HEK293T (cell line): Measurements from ENCODE around the gene LAMA1.

Source experiments
- CTCF ChIA-PET: fragments of 350-600 bp; formaldehyde crosslinking; extraction: SDS; loops from one replicate; lab custom pipeline; 2021; ENCODE audit warnings: antibody characterized with exemption, inconsistent platforms; lab: Yijun Ruan, JAX
- POLR2A ChIA-PET: fragments of 350-600 bp; formaldehyde crosslinking; extraction: SDS; loops from one replicate; lab custom pipeline; 2020; ENCODE audit warnings: antibody characterized with exemption, inconsistent platforms; lab: Yijun Ruan, JAX
- DNase-seq: peaks from one replicate; pipeline ENCODE4 v3.0.0; 2012; ENCODE audit warnings: mixed read lengths; ENCODE audit errors: extremely low spot score
- ARNT ChIP-seq: fragments of 450-650 bp; IDR thresholded peaks from 2 replicates; pipeline ENCODE4 v1.6.1; 2017; ENCODE audit warnings: mild to moderate bottlenecking
- BHLHE40 ChIP-seq: fragments of 450-650 bp; IDR thresholded peaks from 2 replicates; pipeline ENCODE4 v1.6.1; 2016; ENCODE audit warnings: mild to moderate bottlenecking, moderate library complexity, borderline replicate concordance
- CTBP1 ChIP-seq: fragments of 450-650 bp; IDR thresholded peaks from 2 replicates; pipeline ENCODE4 v1.6.1; 2016; ENCODE audit warnings: borderline replicate concordance
- ELF4 ChIP-seq: fragments of 450-650 bp; IDR thresholded peaks from 2 replicates; pipeline ENCODE4 v1.6.1; 2017; ENCODE audit warnings: antibody characterized with exemption
- FOXA1 ChIP-seq: fragments of 450-650 bp; IDR thresholded peaks from 2 replicates; pipeline ENCODE4 v1.6.1; 2016; ENCODE audit warnings: mild to moderate bottlenecking
- FOXK2 ChIP-seq: fragments of 450-650 bp; IDR thresholded peaks from 2 replicates; pipeline ENCODE4 v1.6.1; 2016; ENCODE audit warnings: mild to moderate bottlenecking
- FOXM1 ChIP-seq: fragments of 450-650 bp; IDR thresholded peaks from 2 replicates; pipeline ENCODE4 v1.6.1; 2017; ENCODE audit warnings: mild to moderate bottlenecking, borderline replicate concordance
- HDGF ChIP-seq: fragments of 450-650 bp; IDR thresholded peaks from 2 replicates; pipeline ENCODE4 v1.6.1; 2017; ENCODE audit warnings: antibody characterized with exemption, borderline replicate concordance
- L3MBTL2 ChIP-seq: fragments of 450-650 bp; conservative IDR thresholded peaks from 2 replicates; pipeline ENCODE4 v1.6.1; 2016; ENCODE audit warnings: mild to moderate bottlenecking
- LEF1 ChIP-seq: fragments of 450-650 bp; IDR thresholded peaks from 2 replicates; pipeline ENCODE4 v1.6.1; 2017; ENCODE audit warnings: mild to moderate bottlenecking, borderline replicate concordance
- NFRKB ChIP-seq: fragments of 450-650 bp; IDR thresholded peaks from 2 replicates; pipeline ENCODE4 v1.6.1; 2016; ENCODE audit warnings: mild to moderate bottlenecking, moderate library complexity
- PKNOX1 ChIP-seq: fragments of 450-650 bp; IDR thresholded peaks from 2 replicates; pipeline ENCODE4 v1.6.1; 2016
- SP1 ChIP-seq: fragments of 450-650 bp; IDR thresholded peaks from 2 replicates; pipeline ENCODE4 v1.6.1; 2017
- SUZ12 ChIP-seq: fragments of 450-650 bp; IDR thresholded peaks from 2 replicates; pipeline ENCODE4 v1.6.1; 2016; ENCODE audit warnings: mild to moderate bottlenecking
- TARDBP ChIP-seq: fragments of 450-650 bp; IDR thresholded peaks from 2 replicates; pipeline ENCODE4 v1.6.1; 2016
- ZNF384 ChIP-seq: fragments of 450-650 bp; IDR thresholded peaks from 2 replicates; pipeline ENCODE4 v1.6.1; 2016

Gene LAMA1

GRCh38 chr18:6960124-6960523 is 157.5 kb downstream of the LAMA1 start:
- POLR2A ChIA-PET: no interaction called here
- DNase-seq: no peak
- TF ChIP-seq SUZ12 (no peak), BHLHE40 (no peak), TARDBP (no peak)
- CTCF ChIA-PET: no interaction called here

- DNase-seq: no peak
- CTCF ChIA-PET: no interaction called here
- POLR2A ChIA-PET: no interaction called here
- no peak for TF ChIP-seq BHLHE40
- no peak for TF ChIP-seq SUZ12
- no peak for TF ChIP-seq SP1
- TF ChIP-seq LEF1: no peak
- no peak for TF ChIP-seq ELF4
- no peak for TF ChIP-seq TARDBP
- TF ChIP-seq PKNOX1: no peak
- TF ChIP-seq FOXM1: no peak
- TF ChIP-seq CTBP1: no peak
- no peak for TF ChIP-seq FOXK2
- no peak for TF ChIP-seq L3MBTL2
- no peak for TF ChIP-seq ARNT
Observed at GRCh38 chr18:6959110-6959509, 158.5 kb downstream of the LAMA1 start.

- DNase-seq: no peak
- TF ChIP-seq ARNT (no peak), FOXM1 (no peak), FOXK2 (no peak), BHLHE40 (no peak)
- ChIA-PET CTCF (no interaction called here), POLR2A (no interaction called here)
Observed at GRCh38 chr18:6956999-6957398, 160.6 kb downstream of the LAMA1 start.

GRCh38 chr18:6956495-6956894 is 161.1 kb downstream of the LAMA1 start:
- DNase-seq: no peak
- CTCF ChIA-PET: no interaction called here
- POLR2A ChIA-PET: no interaction called here
- TF ChIP-seq BHLHE40: no peak
- no peak for TF ChIP-seq SUZ12

- DNase-seq: no peak
- no peak for TF ChIP-seq NFRKB
- no peak for TF ChIP-seq ZNF384
- TF ChIP-seq ELF4: no peak
- TF ChIP-seq SP1: no peak
- no peak for TF ChIP-seq SUZ12
- no peak for TF ChIP-seq CTBP1
- no peak for TF ChIP-seq L3MBTL2
- no peak for TF ChIP-seq PKNOX1
- no peak for TF ChIP-seq TARDBP
- no peak for TF ChIP-seq ARNT
- no peak for TF ChIP-seq FOXA1
- no peak for TF ChIP-seq LEF1
- no peak for TF ChIP-seq FOXK2
- no peak for TF ChIP-seq HDGF
- no peak for TF ChIP-seq BHLHE40
- no peak for TF ChIP-seq FOXM1
- CTCF ChIA-PET: no interaction called here
- POLR2A ChIA-PET: no interaction called here
Observed at GRCh38 chr18:6955304-6955703, 162.3 kb downstream of the LAMA1 start.

- no peak for DNase-seq
- POLR2A ChIA-PET: no interaction called here
- CTCF ChIA-PET: no interaction called here
- TF ChIP-seq FOXK2 (no peak), HDGF (no peak), SP1 (no peak), L3MBTL2 (no peak)
Observed at GRCh38 chr18:6954501-6954900, 163.1 kb downstream of the LAMA1 start.

- no peak for DNase-seq
- TF ChIP-seq HDGF: no peak
- no peak for TF ChIP-seq BHLHE40
- TF ChIP-seq ARNT: no peak
- TF ChIP-seq SP1: no peak
- TF ChIP-seq L3MBTL2: no peak
- TF ChIP-seq CTBP1: no peak
- no peak for TF ChIP-seq FOXM1
- no peak for TF ChIP-seq ZNF384
- TF ChIP-seq NFRKB: no peak
- ChIA-PET CTCF (no interaction called here), POLR2A (no interaction called here)
Observed at GRCh38 chr18:6951336-6952090, 166.1 kb downstream of the LAMA1 start.

- TF ChIP-seq ZNF384 (no peak), ELF4 (no peak)
- ChIA-PET POLR2A (no interaction called here), CTCF (no interaction called here)
- no peak for DNase-seq
Observed at GRCh38 chr18:6950641-6951040, 167.0 kb downstream of the LAMA1 start.
